ENCODE measurements around the gene GPC6.

Gene GPC6

DNA sequence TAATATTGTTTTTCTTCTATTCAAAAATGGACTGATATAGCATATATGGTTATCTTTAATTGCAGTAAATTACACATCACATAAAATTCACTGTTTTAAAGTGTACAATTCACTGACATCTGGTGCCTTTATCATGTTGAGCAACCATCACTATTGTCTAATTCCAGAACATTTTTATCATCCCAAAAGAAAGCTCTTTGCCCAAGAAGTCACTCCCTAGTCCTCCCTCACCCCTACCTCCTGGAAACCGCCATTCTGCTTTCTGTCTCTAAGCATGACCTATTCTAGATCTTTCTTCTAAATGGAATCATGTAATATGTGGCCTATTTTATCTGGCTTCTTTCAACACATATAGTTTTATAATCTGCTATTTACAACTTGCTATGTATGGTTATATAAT is 727.2 kb downstream of the GPC6 start:
- Histone ChIP-seq H3K4me1 (ENCODE audit: insufficient read depth, low read length, severe bottlenecking) (no peaks in the 10 kb centered on the region), H3F3A (ENCODE audit: insufficient read depth, low read length) (no peaks in the 10 kb centered on the region), H3K36me3 (ENCODE audit: insufficient read depth, low read length) (no peaks in the 10 kb centered on the region), H2AFZ (ENCODE audit: low read length) (no peak overlapping the region), H3K9ac (ENCODE audit: low read length) (no peak overlapping the region), H3K27me3 (ENCODE audit: insufficient read depth, low read length) (no peaks in the 10 kb centered on the region), H4K20me1 (ENCODE audit: insufficient read depth, low read length) (no peaks in the 10 kb centered on the region), H3K9me3 (ENCODE audit: low read length) (no peaks in the 10 kb centered on the region), H3K27ac (ENCODE audit: low read depth, low read length, poor library complexity, severe bottlenecking) (no peak overlapping the region), H3K4me3 (ENCODE audit: low read depth, low read length, poor library complexity, severe bottlenecking) (no peak overlapping the region), H3K9me2 (ENCODE audit: low read depth, low read length) (no peaks in the 10 kb centered on the region), H3K79me2 (ENCODE audit: insufficient read depth, low read length) (no peaks in the 10 kb centered on the region), H3K4me2 (ENCODE audit: low read length) (no peak overlapping the region)
- TF ChIP-seq EZH2 (IDR thresholded peaks at IDR 0.05; ENCODE audit: borderline replicate concordance, low read length) = no peak
- TF ChIP-seq, protein P1, sequence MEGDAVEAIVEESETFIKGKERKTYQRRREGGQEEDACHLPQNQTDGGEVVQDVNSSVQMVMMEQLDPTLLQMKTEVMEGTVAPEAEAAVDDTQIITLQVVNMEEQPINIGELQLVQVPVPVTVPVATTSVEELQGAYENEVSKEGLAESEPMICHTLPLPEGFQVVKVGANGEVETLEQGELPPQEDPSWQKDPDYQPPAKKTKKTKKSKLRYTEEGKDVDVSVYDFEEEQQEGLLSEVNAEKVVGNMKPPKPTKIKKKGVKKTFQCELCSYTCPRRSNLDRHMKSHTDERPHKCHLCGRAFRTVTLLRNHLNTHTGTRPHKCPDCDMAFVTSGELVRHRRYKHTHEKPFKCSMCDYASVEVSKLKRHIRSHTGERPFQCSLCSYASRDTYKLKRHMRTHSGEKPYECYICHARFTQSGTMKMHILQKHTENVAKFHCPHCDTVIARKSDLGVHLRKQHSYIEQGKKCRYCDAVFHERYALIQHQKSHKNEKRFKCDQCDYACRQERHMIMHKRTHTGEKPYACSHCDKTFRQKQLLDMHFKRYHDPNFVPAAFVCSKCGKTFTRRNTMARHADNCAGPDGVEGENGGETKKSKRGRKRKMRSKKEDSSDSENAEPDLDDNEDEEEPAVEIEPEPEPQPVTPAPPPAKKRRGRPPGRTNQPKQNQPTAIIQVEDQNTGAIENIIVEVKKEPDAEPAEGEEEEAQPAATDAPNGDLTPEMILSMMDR (IDR thresholded peaks at IDR 0.05; ENCODE audit: low read length) = no peak

DNA sequence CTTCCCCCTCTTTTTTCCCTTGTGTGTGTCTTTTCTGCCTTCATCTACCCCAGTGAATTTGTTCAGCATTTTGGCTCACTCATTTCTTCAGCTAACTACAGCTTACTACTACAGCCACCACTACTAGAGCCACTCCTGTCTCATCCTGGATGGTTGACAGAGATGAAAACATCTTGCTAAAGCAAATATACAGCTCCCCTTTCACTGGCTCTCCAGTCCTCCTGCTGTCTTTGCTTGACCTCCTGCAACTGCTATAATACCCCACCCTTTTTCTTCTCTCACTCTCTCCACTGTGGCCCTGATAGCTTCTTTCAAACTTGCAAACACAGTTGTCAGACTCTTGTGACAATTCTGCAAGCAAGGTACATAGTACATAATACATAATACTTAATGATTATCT is 729.3 kb downstream of the GPC6 start:
- Histone ChIP-seq H3K4me2 (ENCODE audit: low read length) (no peak overlapping the region), H3K9me2 (ENCODE audit: low read depth, low read length) (no peaks in the 10 kb centered on the region), H3K4me3 (ENCODE audit: low read depth, low read length, poor library complexity, severe bottlenecking) (no peak overlapping the region), H3K79me2 (ENCODE audit: insufficient read depth, low read length) (no peaks in the 10 kb centered on the region), H3K9me3 (ENCODE audit: low read length) (no peaks in the 10 kb centered on the region), H3K36me3 (ENCODE audit: insufficient read depth, low read length) (no peaks in the 10 kb centered on the region), H2AFZ (ENCODE audit: low read length) (no peak overlapping the region), H4K20me1 (ENCODE audit: insufficient read depth, low read length) (no peaks in the 10 kb centered on the region), H3K4me1 (ENCODE audit: insufficient read depth, low read length, severe bottlenecking) (no peaks in the 10 kb centered on the region), H3K27ac (ENCODE audit: low read depth, low read length, poor library complexity, severe bottlenecking) (no peak overlapping the region), H3K9ac (ENCODE audit: low read length) (no peak overlapping the region), H3K27me3 (ENCODE audit: insufficient read depth, low read length) (no peaks in the 10 kb centered on the region), H3F3A (ENCODE audit: insufficient read depth, low read length) (no peaks in the 10 kb centered on the region)
- TF ChIP-seq, protein P1 (IDR thresholded peaks at IDR 0.05; ENCODE audit: low read length) = no peak
- TF ChIP-seq EZH2 (IDR thresholded peaks at IDR 0.05; ENCODE audit: borderline replicate concordance, low read length) = no peak

DNA sequence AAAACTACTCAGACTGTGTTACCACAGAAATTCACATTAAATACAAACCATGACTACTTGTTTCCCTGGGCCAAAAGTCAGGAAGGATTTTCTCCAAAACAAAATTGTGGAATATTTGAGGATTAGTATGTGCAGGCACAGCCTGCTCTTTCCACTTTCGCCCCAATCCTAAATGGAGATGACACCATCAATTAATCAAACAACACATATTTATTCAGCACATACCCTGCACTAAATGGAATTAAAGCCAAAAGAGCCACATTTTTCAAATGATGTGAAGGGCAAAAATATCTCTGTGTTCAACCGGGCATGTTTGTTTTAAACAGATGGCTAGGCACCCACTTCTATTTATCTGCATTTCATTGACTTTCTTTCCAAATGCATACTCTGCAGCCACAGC is 729.8 kb downstream of the GPC6 start:
- Histone ChIP-seq H3K27ac (ENCODE audit: low read depth, low read length, poor library complexity, severe bottlenecking) (no peak overlapping the region), H3F3A (ENCODE audit: insufficient read depth, low read length) (no peaks in the 10 kb centered on the region), H3K9me2 (ENCODE audit: low read depth, low read length) (no peaks in the 10 kb centered on the region), H3K4me1 (ENCODE audit: insufficient read depth, low read length, severe bottlenecking) (no peaks in the 10 kb centered on the region), H3K27me3 (ENCODE audit: insufficient read depth, low read length) (no peaks in the 10 kb centered on the region), H3K79me2 (ENCODE audit: insufficient read depth, low read length) (no peaks in the 10 kb centered on the region), H3K9me3 (ENCODE audit: low read length) (no peaks in the 10 kb centered on the region), H3K9ac (ENCODE audit: low read length) (no peak overlapping the region), H3K4me3 (ENCODE audit: low read depth, low read length, poor library complexity, severe bottlenecking) (no peak overlapping the region), H3K4me2 (ENCODE audit: low read length) (no peak overlapping the region), H2AFZ (ENCODE audit: low read length) (no peak overlapping the region), H4K20me1 (ENCODE audit: insufficient read depth, low read length) (no peaks in the 10 kb centered on the region), H3K36me3 (ENCODE audit: insufficient read depth, low read length) (no peaks in the 10 kb centered on the region)
- TF ChIP-seq, protein P1 (IDR thresholded peaks at IDR 0.05; ENCODE audit: low read length) = no peak
- TF ChIP-seq EZH2 (IDR thresholded peaks at IDR 0.05; ENCODE audit: borderline replicate concordance, low read length) = no peak

Measured in OCI-LY1 (cell line).